HEK293 (cell line): Measurements from ENCODE around the gene PTGFRN.
A peak's percentile ranks its signal among the peaks of the same experiment; 100 is the strongest.

Source experiments
- CTCF ChIA-PET: fragments of 350-600 bp; formaldehyde crosslinking; extraction: SDS; loops from one replicate; lab custom pipeline; 2021; ENCODE audit warnings: antibody characterized with exemption; lab: Yijun Ruan, JAX
- POLR2A ChIA-PET: fragments of 300-600 bp; formaldehyde crosslinking; extraction: SDS; loops from one replicate; lab custom pipeline; 2020; ENCODE audit warnings: antibody characterized with exemption, inconsistent platforms; lab: Yijun Ruan, JAX
- H3K27ac ChIP-seq: fragments of 200-500 bp; sonication (Bioruptor generic); 2 replicates; pipeline ENCODE4 v1.5.1; 2014; ENCODE audit warnings: low read depth, low read length, control low read depth, inconsistent platforms; ENCODE audit errors: extremely low read depth
- H3K36me3 ChIP-seq, 2 experiments: fragments of 200-500 bp in 1 of 2; sonication (Bioruptor generic) in 1 of 2; 1 replicate in 1 of 2; 2 replicates in 1 of 2; pipeline ENCODE4 v1.5.1; 2014 to 2017; ENCODE audit warnings: inconsistent platforms in 2 of 2, low read length in 2 of 2; ENCODE audit not compliant: control insufficient read depth in 2 of 2, insufficient read depth in 1 of 2
- H3K4me1 ChIP-seq: fragments of 200-500 bp; sonication (Bioruptor generic); 2 replicates; pipeline ENCODE4 v1.5.1; 2014; ENCODE audit warnings: mild to moderate bottlenecking, low read length, inconsistent platforms; ENCODE audit not compliant: control insufficient read depth, insufficient read depth
- H3K4me3 ChIP-seq: 2 replicates; pipeline ENCODE4 v1.5.1; 2011; ENCODE audit warnings: low read depth, mild to moderate bottlenecking, control low read depth, low read length, moderate library complexity
- H3K9me3 ChIP-seq: fragments of 200-500 bp; sonication (Bioruptor generic); 2 replicates; pipeline ENCODE4 v1.5.1; 2014; ENCODE audit warnings: low read depth, low read length, inconsistent platforms; ENCODE audit not compliant: control insufficient read depth, insufficient read depth
- HIC1 ChIP-seq: fragments of 450-650 bp; formaldehyde crosslinking; IDR thresholded peaks from 2 replicates; pipeline ENCODE4 v1.5.1; 2016; ENCODE audit warnings: missing biosample characterization, missing genetic modification characterization
- PBX3 ChIP-seq: sonication (generic); formaldehyde crosslinking; IDR thresholded peaks from 2 replicates; pipeline ENCODE4 v1.8.1; 2022; ENCODE audit warnings: mild to moderate bottlenecking, moderate library complexity, missing genetic modification reagents
- WT1 ChIP-seq: fragments of 450-650 bp; formaldehyde crosslinking; IDR thresholded peaks from 2 replicates; pipeline ENCODE4 v1.5.1; 2016; ENCODE audit warnings: missing biosample characterization, missing genetic modification characterization
- ZBTB1 ChIP-seq: fragments of 450-650 bp; formaldehyde crosslinking; IDR thresholded peaks from 2 replicates; pipeline ENCODE4 v1.5.1; 2016; ENCODE audit warnings: missing biosample characterization, missing genetic modification characterization
- ZBTB26 ChIP-seq: fragments of 450-650 bp; formaldehyde crosslinking; optimal IDR thresholded peaks from 2 replicates; pipeline ENCODE3; 2016; ENCODE audit warnings: missing biosample characterization, mild to moderate bottlenecking, missing genetic modification characterization
- ZBTB48 ChIP-seq: fragments of 450-650 bp; formaldehyde crosslinking; IDR thresholded peaks from 2 replicates; pipeline ENCODE4 v1.5.1; 2016; ENCODE audit warnings: missing biosample characterization, missing genetic modification characterization
- ZFP69B ChIP-seq: fragments of 450-650 bp; formaldehyde crosslinking; IDR thresholded peaks from 2 replicates; pipeline ENCODE4 v1.5.1; 2016; ENCODE audit warnings: missing biosample characterization, missing genetic modification characterization
- ZNF10 ChIP-seq: fragments of 450-650 bp; formaldehyde crosslinking; IDR thresholded peaks from 2 replicates; pipeline ENCODE4 v1.5.1; 2017; ENCODE audit warnings: missing biosample characterization, missing genetic modification characterization
- ZNF311 ChIP-seq: fragments of 450-650 bp; formaldehyde crosslinking; IDR thresholded peaks from 2 replicates; pipeline ENCODE4 v1.5.1; 2017; ENCODE audit warnings: missing biosample characterization, missing genetic modification characterization, borderline replicate concordance
- ZNF362 ChIP-seq: fragments of 450-650 bp; formaldehyde crosslinking; IDR thresholded peaks from 2 replicates; pipeline ENCODE4 v1.5.1; 2016; ENCODE audit warnings: missing biosample characterization, missing genetic modification characterization
- ZNF391 ChIP-seq: fragments of 450-650 bp; formaldehyde crosslinking; IDR thresholded peaks from 2 replicates; pipeline ENCODE4 v1.5.1; 2016; ENCODE audit warnings: low read depth, missing biosample characterization, missing genetic modification characterization, borderline replicate concordance
- ZNF398 ChIP-seq: fragments of 450-650 bp; formaldehyde crosslinking; IDR thresholded peaks from 2 replicates; pipeline ENCODE4 v1.5.1; 2017; ENCODE audit warnings: missing biosample characterization, missing genetic modification characterization
- ZNF513 ChIP-seq: fragments of 450-650 bp; IDR thresholded peaks from 2 replicates; pipeline ENCODE4 v1.5.1; 2018; ENCODE audit warnings: missing biosample characterization, missing genetic modification characterization
- ZNF530 ChIP-seq: fragments of 450-650 bp; formaldehyde crosslinking; IDR thresholded peaks from 2 replicates; pipeline ENCODE4 v1.5.1; 2016; ENCODE audit warnings: low read depth, missing biosample characterization, missing genetic modification characterization
- ZNF561 ChIP-seq: fragments of 450-650 bp; IDR thresholded peaks from 2 replicates; pipeline ENCODE4 v1.5.1; 2018; ENCODE audit warnings: missing biosample characterization, missing genetic modification characterization, borderline replicate concordance
- ZNF580 ChIP-seq: fragments of 450-650 bp; formaldehyde crosslinking; IDR thresholded peaks from 2 replicates; pipeline ENCODE4 v1.5.1; 2016; ENCODE audit warnings: missing biosample characterization, missing genetic modification characterization
- ZNF621 ChIP-seq: fragments of 450-650 bp; formaldehyde crosslinking; IDR thresholded peaks from 2 replicates; pipeline ENCODE4 v1.5.1; 2017; ENCODE audit warnings: missing biosample characterization, missing genetic modification characterization
- ZNF791 ChIP-seq: fragments of 450-650 bp; formaldehyde crosslinking; IDR thresholded peaks from 2 replicates; pipeline ENCODE4 v1.5.1; 2016; ENCODE audit warnings: missing biosample characterization, missing genetic modification characterization
- ZNF792 ChIP-seq: fragments of 450-650 bp; formaldehyde crosslinking; IDR thresholded peaks from 2 replicates; pipeline ENCODE4 v1.5.1; 2016; ENCODE audit warnings: missing biosample characterization, missing genetic modification characterization

PTGFRN gene

GRCh38 chr1:116868385-116868784 lies 41.3 kb upstream of the PTGFRN start:
- CTCF ChIA-PET = no interaction called here
- TF ChIP-seq ZNF362 = no peak
- no peak for TF ChIP-seq ZNF580 (tag by site-specific recombination)
- TF ChIP-seq, all 188 proteins: peak for 0
- Histone ChIP-seq H3K4me3 (no peak overlapping the region), H3K27ac (no peak overlapping the region), H3K9me3 (no peaks in the 10 kb centered on the region), H3K36me3 (no peaks in the 10 kb centered on the region), H3K4me1 (no peaks in the 10 kb centered on the region)
- POLR2A ChIA-PET = no interaction called here

GRCh38 chr1:116869611-116870010 lies 40.1 kb upstream of the PTGFRN start:
- no peaks in the 10 kb centered on the region for H3K9me3 ChIP-seq
- no peak overlapping the region for H3K4me3 ChIP-seq
- no peak for TF ChIP-seq ZNF10 (tag by site-specific recombination)
- peak; percentile 66 for TF ChIP-seq ZNF513 (tag by site-specific recombination)
- TF ChIP-seq, all 188 proteins: peak for 1
- ChIA-PET POLR2A (interaction anchor here (0.8 kb wide), 1 partner anchor 12 kb away, joined by 5 read pairs; no protein-coding TSS in a partner anchor), CTCF (no interaction called here)
- Histone ChIP-seq H3K36me3 (no peaks in the 10 kb centered on the region), H3K4me1 (no peaks in the 10 kb centered on the region), H3K27ac (no peak overlapping the region)

- TF ChIP-seq ZNF10 (tag by site-specific recombination) = no peak
- TF ChIP-seq ZFP69B (tag by site-specific recombination) = no peak
- no peak for TF ChIP-seq HIC1
- TF ChIP-seq ZNF398 = no peak
- no peak for TF ChIP-seq ZNF391 (tag by site-specific recombination)
- TF ChIP-seq, all 188 proteins: peak for 0
- POLR2A ChIA-PET = interaction anchor here (0.8 kb wide), 1 partner anchor 12 kb away, joined by 5 read pairs; no protein-coding TSS in a partner anchor
These were observed 39.4 kb upstream of the PTGFRN start for GRCh38 chr1:116870300-116870699.

GRCh38 chr1:116871779-116872146 lies 38.0 kb upstream of the PTGFRN start:
- Histone ChIP-seq H3K9me3 (no peaks in the 10 kb centered on the region), H3K36me3 (no peaks in the 10 kb centered on the region), H3K4me3 (no peak overlapping the region), H3K4me1 (no peaks in the 10 kb centered on the region), H3K27ac (no peak overlapping the region)
- POLR2A ChIA-PET = no interaction called here
- CTCF ChIA-PET = interaction anchor here (1.0 kb wide), 1 partner anchor 16 kb away, joined by 4 read pairs; no protein-coding TSS in a partner anchor
- TF ChIP-seq WT1 (tag by site-specific recombination) (no peak), ZNF791 (no peak), ZBTB48 (tag by site-specific recombination) (no peak), ZNF792 (no peak), PBX3 (no peak), ZNF621 (tag by site-specific recombination) (no peak), ZNF561 (tag by site-specific recombination) (no peak), ZBTB26 (tag by site-specific recombination) (no peak), ZBTB1 (no peak), ZNF530 (tag by site-specific recombination) (no peak), ZNF311 (no peak)

More at GRCh38 chr1:116870300-116870699, 39.4 kb upstream of the PTGFRN start:
- no peak overlapping the region for H3K4me3 ChIP-seq
- no peak overlapping the region for H3K27ac ChIP-seq
- H3K4me1 ChIP-seq = no peaks in the 10 kb centered on the region
- CTCF ChIA-PET = no interaction called here
- no peaks in the 10 kb centered on the region for H3K36me3 ChIP-seq
- no peaks in the 10 kb centered on the region for H3K9me3 ChIP-seq
